ENCODE data around the gene SDHAF3.

SDHAF3 gene

GRCh38 chr7:97218767-97219166 is 101.3 kb downstream of the SDHAF3 start:
- no peak for DNase-seq (ENCODE audit: low read depth, low spot score)

GRCh38 chr7:97219237-97219636 is 101.7 kb downstream of the SDHAF3 start:
- no peak for DNase-seq (ENCODE audit: low read depth, low spot score)

- DNase-seq (ENCODE audit: low read depth, low spot score): no peak
These were observed 106.8 kb downstream of the SDHAF3 start for GRCh38 chr7:97224316-97224715.

GRCh38 chr7:97226541-97226940 is 109.0 kb downstream of the SDHAF3 start:
- no peak for DNase-seq (ENCODE audit: low read depth, low spot score)
